HG03175 (cell line): ENCODE results near the gene PDHX.

Experiments used
- ATAC-seq: cut with Tn5 transposase; IDR thresholded peaks from one replicate; pipeline ENCODE4 v1.9.1; 2021; ENCODE audit warnings: mild to moderate bottlenecking, moderate library complexity; ENCODE audit not compliant: unreplicated experiment

Gene PDHX

DNA sequence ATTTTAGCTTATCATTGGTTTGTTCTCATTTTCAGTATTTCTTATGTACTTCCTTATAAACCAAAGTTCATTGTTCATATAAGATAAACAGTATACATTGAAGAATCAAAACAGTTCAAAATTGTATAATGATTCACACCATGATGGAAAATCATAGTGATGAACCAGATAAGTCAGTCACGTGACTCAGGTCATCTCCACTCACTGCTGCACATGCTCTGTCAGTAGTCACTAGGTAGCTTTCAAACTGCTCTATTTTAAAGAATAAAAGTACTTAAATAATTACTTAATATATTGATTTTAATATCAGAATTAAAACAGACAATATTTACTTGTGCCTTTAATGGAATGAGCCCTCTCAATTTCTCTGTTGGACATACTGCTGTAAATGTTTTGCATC, 37.5 kb downstream of the PDHX start:
- ATAC-seq = no peak

DNA sequence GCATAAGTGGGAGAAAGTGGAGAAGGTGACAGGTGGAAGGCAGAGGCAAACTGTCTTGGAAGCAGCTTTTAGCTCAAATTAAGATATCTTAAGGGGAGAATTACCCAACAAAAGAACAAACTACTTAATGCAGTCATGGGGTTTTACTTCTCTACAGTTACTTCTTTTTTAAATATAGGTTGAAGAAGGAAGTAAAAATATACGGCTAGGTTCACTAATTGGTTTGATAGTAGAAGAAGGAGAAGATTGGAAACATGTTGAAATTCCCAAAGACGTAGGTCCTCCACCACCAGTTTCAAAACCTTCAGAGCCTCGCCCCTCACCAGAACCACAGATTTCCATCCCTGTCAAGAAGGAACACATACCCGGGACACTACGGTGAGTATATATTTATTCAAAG, 40.8 kb downstream of the PDHX start:
- no peak for ATAC-seq

DNA sequence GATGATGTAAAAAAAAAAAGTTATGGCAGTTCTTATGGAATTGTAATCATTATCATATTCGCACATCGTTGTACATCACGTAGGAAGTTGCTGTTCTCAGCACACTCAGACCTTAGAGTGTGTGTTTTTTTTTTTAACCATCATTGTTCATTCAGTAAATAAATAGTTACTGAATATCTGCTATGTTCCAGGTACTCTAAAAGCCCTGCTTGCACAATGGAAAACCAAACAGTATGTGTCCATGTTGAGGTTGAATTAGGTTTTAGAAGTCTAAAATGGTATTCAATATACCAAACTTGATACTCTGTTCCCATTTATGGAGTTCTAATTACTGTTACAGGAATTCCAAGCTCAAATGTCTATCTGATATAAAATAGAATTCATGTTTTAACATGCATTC, 41.2 kb downstream of the PDHX start:
- ATAC-seq = no peak

DNA sequence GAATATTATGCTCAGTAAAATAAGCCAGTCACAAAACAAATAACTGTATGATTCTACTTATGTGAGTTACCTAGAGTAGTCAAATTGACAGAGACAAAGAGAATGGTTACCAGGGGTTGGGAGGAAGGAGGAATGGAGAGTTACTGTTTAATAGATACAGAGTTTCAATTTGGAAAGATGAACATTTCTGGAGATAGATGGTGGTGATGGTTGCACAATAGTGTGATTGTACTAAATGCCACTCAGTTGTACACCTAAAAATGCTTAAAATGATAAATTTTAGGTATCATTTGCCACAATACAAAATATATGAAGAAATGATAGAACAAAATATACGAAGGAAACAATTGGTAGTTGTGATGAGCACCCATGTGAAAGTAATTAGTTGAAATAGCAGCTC, 43.4 kb downstream of the PDHX start:
- ATAC-seq = no peak

DNA sequence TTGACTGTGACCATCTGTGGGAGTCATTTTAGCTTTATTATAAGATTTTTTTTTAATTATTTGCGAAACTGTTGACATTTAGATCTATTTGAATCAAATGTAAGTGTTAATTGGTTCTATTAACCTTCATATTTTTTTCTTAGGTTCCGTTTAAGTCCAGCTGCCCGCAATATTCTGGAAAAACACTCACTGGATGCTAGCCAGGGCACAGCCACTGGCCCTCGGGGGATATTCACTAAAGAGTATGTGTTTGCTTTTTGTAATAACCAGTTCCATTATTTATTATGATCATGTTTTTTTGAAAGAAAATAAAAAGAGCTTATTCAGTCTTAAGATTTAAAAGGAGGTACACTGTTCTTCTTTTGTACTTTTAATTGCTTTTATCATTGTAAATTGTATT, 43.9 kb downstream of the PDHX start:
- ATAC-seq = no peak

DNA sequence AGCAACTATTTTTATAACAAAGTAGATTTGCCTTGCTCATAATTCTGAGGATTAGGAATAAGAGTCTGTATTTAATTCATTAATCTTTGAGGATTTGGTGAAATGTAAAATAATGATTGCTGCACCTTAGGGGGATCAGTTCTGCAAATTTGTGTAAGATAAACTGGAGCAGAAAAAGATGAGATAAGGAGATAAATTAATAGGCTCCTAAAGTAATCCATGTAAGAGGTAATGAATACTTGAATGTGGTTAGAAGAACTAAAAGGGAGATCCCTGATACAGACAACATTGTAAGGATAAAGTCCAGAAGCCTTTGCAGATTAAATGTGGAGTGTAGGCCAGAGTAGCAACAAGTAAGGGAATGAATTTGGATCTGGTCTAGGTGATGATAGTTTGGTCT, 45.6 kb downstream of the PDHX start:
- ATAC-seq = no peak

DNA sequence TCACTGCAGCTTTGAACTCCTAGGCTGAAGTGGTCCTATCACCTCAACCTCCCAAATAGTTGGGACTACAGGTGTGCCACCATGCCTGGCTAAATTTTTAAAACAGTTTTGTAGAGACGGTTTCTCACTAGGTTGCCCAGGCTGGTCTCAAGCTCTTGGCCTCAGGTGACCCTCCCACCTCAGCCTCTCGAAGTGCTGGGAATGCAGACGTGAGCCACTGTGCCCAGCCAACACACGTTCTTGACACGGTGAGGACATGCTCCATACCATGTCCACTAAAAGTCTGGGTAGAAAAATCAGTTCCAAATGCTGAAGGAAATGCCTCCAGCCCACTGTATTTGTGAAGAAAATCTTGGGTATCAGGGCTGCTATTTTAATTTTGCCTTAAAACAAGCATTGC, 46.9 kb downstream of the PDHX start:
- no peak for ATAC-seq

DNA sequence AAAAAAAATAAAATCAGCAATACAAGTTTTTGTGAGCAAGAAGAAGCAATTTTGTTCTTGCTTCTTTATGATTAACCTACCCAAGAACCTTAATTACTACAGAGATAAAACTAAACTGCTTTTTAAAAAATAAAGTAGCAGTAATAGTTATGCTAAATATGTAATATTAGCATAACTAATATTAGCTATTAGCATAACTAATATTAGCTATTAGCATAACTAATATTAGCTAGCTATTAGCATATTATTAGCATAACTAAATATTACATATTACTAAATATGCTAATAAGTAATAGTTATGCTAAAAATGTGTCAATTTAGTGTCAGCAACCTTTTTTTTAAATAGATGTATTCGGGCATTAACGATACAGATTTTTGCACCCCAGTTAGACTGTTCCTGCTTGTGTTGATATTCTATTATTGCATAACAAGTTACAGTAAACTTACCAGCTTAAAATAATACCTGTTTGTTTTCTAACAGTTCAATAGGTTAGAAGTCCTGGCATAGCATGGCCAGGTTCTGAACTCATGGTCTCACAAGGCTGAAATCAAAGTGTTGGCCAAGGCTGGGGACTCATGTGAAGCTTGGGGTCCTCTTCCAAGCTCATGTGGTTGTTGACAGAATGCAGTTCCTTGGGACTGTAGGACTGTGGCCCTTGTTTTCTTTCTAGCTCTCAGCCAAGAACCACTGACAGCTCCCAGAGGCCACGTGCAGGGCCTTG, 48.4 kb downstream of the PDHX start:
- no peak for ATAC-seq

DNA sequence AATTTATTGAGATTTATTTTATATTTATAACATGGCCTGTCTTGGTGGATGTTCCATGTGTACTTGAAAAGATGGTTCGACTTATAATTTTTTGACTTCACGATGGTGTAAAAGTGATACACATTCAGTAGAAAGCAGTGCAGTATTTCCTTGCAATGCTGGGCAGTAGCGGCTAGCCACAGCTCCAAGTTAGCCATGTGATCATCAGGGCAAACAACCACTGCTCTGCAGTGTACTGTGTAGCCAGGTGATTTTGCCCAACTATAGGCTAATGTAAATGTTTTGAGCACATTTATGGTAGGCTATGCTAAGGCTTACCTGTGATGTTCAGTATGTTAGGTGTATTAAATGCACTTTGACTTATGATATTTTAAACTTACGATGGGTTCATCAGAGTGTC, 52.4 kb downstream of the PDHX start:
- ATAC-seq = no peak

DNA sequence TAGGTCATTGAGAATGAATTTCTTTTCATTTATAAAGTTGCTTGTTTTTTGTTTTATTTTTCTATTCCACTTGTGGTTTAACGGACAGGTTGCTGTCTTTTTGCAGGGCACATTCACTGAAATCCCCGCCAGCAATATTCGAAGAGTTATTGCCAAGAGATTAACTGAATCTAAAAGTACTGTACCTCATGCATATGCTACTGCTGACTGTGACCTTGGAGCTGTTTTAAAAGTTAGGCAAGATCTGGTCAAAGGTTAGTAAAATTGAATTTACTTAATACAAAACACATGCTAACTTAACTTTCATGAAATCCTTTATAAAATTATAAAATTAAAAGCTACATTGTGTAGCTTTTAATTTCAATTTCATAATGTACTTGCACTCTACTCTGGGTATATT, 53.6 kb downstream of the PDHX start:
- ATAC-seq = no peak

DNA sequence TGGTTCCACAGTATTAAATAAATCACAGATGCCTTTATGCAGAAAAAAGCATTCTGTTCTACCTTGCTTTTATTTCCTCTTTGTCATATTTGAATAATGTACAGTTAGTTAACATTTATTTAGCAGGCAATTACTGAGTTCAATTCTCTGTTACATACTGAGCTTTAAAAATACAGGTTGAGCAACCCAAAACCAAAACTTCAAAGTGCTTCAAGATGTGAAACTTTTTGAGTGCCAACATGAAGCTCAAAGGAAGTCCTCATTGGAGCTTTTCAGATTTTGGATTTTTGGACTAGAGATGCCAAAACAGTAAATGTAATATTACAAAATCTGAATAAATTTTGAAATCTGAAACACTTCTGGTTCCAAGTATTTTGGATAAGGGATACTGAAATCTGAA, 54.1 kb downstream of the PDHX start:
- ATAC-seq = no peak

DNA sequence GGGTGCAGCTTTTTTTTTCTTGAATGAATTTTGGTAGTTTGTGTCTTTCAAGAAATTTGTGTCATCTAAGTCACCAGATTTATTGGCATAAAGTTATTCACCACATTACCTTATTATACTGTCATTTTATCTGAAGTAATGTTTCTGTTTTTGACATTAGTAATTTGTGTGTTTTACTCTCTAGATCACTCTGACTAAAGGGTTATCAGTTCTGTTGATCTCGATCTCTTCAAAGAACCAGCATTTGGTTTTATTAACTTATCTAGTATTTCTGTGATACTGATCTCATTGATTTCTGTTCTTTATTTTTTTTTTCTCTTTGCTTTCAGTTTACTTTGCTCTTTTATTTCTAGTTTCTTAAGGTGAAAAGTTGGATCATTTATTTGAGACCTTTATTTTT, 55.5 kb downstream of the PDHX start:
- ATAC-seq = no peak

DNA sequence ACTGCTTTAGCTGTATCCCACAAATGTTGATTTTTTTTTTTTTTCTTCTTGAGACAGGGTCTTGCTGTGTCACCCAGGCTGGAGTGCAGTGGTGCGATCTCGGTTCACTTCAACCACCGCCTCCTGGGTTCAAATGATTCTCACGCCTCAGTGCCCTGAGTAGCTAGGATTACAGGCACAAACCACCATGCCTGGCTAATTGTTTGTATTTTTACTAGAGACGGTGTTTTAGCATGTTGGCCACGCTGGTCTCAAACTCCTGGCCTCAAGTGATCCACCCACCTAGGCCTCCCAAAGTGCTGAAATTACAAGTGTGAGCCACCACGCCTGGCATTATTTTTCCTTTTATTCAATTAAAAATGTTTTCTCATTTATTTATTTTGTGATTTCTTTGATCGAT, 55.9 kb downstream of the PDHX start:
- ATAC-seq = no peak

DNA sequence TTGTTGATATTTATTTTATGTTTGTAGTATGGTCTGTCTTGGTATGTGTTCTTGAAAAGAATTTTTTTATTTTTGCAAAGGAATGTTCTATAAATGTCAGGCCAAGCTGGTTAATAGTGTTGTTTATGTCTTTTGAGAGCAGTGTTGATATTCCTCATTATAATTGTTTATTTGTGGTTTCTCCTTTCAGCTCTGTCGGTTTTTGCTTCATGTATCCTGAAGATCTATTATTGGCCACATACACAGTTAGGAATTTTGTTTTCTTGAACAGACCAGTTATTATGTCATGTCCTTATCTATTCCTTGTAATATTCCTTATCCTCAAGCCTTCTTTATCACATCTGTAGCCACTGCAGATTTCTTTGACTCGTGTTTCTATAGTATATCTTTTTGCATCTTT, 56.5 kb downstream of the PDHX start:
- ATAC-seq = no peak

DNA sequence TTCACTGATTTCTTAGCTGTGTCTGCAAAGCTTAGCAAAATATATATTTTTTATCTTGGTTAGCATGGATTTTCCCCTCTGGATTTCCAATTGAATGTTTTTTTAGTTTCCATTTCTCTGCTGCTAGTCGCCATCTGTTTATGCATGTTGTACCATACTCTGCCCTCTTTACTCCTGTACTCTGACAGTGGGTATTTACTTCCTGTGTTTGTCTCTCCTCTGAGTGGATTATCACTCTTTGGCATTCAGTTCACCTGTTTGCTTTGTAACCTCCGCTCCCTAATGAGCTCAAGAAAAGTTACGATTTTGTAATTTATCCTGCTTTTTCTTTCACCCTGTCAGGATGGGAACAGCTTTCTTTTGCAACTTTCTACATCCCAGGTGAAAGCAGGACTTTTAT, 59.1 kb downstream of the PDHX start:
- ATAC-seq = no peak

DNA sequence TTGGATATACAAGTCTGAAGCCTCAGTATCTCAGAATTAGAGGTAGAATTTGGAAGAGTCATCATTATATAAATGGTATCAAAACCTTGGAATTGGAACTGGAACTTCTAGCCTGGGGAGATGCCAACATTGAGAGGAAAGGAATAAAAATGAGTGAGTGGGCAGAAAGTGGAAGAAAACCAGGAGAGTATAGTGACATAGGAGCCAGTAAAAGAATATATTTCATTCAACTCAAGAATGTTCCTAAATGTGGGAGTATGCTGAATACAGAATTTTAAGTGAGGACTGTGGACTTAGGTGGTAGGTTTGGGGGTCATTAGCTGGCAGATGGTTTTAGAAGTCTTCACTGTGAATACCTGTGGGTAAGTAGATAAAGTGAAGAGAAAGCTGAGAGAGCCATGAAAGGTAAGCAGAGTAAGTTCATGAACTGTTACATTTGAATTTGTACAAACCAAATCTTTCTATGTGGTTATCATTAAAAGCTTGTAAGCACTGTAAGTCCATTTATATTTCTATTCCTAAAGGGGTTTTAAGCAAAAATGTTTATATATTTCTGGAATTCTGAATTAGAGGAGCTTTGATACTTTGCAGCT, 60.2 kb downstream of the PDHX start:
- ATAC-seq = no peak

DNA sequence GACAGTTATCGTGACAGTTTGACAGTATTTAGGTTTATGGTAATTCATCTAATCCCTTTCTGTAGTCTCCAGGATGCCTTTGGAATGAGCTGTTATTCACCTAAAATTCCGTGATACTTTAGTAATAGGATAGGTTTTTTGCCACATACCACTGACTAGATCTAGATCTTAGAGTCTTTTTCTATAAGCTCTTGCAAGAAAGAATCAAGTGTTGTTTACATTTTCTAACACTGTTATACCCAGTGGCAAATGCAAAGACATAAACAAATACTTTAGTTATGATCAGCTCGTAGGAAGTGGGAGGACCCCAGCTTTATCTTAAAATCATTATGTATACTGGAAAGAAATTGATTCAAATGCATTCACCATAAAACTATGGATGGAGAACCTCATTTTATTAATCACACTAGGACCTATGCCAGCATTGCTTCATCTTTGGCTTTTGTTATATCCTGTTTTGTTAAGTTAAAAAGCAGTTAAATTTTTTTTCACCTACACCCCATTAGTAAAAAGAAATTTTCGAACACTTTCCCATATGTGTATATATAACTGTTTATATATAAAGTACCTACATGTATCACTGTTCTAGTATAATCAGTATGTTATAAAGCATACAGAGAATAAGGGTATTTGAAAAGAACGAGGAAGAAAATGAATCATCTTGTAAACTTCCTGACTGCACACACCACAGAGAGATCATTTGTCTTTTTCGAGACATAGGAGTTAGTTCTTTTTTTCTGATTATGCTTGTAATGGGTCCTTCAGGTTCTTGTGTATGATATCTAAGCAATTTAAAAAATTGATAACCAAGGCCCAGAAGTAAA, 60.9 kb downstream of the PDHX start:
- no peak for ATAC-seq

DNA sequence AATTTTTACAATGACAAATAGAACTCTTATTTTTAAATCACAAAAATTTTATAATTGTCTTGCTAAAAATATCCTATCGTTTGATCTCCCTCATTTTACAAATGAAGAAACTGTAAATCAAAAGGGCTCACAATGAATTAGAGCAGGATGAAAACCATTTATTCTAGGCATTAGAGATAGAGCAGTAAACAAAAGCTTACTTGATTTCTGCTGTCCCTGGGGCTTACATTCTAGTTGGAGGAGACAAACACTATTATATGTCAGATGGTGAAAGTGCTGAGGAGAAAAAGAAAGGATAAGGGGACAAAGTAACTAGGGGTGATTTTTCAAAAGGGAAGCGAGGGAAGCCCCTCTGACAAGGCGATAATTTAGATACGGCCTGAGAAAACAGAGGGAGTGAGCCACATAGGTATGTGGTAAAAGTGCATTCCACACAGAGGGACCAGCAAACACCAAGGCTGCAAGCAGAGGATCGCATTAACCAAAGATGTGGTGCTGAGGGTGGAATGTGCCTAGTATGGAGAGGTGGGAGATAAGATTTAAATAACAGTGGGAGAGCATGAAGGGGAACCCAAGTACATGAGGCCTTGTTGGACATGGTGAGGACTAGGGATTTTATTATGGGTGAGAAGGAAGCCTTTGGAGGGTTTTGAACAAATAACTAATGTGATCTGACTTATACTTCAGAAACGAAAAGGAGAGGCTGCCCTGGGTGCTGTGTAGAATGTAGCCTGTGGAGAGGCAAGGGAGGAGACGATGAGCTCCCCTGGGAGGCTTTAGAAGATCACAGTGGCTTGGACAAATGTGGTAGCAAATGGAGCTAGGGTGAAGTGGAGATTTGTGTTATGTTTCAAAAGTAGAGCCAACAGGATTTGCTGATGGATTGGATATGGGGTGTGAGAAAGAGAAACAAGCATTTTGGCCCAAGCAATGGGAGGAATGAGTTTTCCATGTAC, 62.1 kb downstream of the PDHX start:
- ATAC-seq = no peak

DNA sequence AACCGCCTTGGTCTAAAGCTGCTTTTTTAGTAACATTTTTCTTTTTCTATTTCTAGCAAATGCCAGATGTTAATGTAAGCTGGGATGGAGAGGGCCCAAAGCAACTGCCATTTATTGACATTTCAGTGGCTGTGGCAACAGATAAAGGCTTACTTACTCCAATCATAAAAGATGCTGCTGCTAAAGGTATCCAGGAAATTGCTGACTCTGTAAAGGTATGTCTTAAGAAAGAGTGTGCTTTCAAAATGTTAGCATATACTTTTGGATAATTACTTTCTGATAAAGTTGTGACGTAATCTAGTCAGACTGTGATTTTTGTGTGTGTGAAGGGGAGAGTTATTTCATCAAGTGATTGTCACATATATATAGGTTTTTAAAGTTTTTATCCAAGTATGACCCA, 68.1 kb downstream of the PDHX start:
- ATAC-seq = no peak

DNA sequence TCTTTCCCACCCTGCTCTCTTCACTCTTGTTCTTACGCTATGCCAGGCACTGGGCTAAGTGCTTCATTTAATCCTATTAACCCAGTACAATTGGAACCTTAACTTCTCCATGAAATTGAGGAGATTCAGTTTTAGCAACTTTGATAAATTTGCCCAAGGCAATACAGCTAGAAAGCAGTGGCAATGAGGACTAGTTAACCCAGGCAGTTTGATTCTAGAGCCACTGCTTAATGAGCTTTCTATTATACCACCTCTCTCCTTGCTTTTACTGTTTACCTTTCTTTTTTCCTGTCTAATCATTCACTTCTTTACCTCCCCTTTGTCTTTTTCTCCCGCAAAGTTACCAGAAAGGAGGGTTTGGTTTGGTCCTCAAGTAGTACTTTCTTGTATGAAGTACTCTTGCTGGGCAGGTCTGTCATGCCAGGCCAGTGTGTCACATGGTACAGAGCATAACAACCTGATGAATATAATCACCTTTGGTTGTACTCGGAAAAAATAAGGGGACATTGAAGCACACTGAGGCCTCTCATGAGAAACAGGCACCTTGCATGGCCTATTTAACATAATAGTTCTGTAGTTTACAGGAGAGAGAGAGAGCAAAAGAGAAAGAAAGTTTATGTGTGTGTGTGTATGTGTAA, 70.6 kb downstream of the PDHX start:
- ATAC-seq = no peak

DNA sequence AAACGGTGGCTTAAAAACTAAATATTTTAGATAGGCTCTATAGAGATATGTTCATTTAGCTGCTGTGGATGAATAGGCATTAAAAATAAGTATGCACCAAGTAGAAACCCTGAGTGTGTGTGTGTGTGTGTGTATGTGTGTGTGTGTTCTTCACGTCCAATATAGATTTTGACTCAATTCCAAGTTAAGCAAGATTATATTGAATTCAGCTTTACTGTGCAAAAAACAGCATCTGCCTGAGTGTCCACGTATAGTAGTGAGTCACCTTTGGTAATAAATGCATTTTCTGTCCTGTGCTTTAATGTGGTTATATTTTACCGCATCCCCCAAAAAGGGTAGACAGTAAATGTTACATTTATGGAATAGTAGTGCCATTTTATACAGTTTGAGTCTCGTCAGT, 71.2 kb downstream of the PDHX start:
- ATAC-seq = no peak
